Adrenal gland (tissue), 5 donors: ENCODE results near the gene LRP1-AS.

Experiments used
- CTCF ChIP-seq, 6 experiments: fragments of 450-650 bp in 4 of 6; fragments of 200-600 bp in 2 of 6; sonication (generic) in 1 of 6; IDR thresholded peaks; 1 replicate in 5 of 6; 2 replicates in 1 of 6; pipeline versions ENCODE4 v1.5.1 to v1.8.0; 2016 to 2021; ENCODE audit warnings: antibody characterized with exemption in 6 of 6, mild to moderate bottlenecking in 2 of 6, moderate library complexity in 1 of 6
- POLR2A ChIP-seq, 2 donors: fragments of 450-650 bp; IDR thresholded peaks; one replicate each; pipeline ENCODE4 v1.6.1; 2017; ENCODE audit warnings: antibody characterized with exemption in 2 of 2, mild to moderate bottlenecking in 2 of 2, moderate library complexity in 1 of 2
- donor health status: DM: no; HTN: no; CAD: no.

- TF ChIP-seq POLR2A (IDR thresholded peaks at IDR 0.05) (no peak), CTCF (IDR thresholded peaks at IDR 0.05) (no peak)
These were observed 10.3 kb upstream of the LRP1-AS start for GRCh38 chr12:57157588-57158173.
